Parathyroid adenoma (tissue), 2 donors: Measurements from ENCODE around the gene LPAR5.

Experiments
- H2AFZ ChIP-seq: fragments of 300-600 bp; sonication (generic); one replicate; pipeline ENCODE4 v1.7.0; 2017; ENCODE audit warnings: antibody characterized with exemption, mild to moderate bottlenecking
- H3K27ac ChIP-seq: fragments of 300-600 bp; sonication (generic); one replicate; pipeline ENCODE4 v1.7.0; 2017
- H3K27me3 ChIP-seq: fragments of 300-600 bp; sonication (generic); one replicate; pipeline ENCODE4 v1.7.0; 2017; ENCODE audit warnings: low read length; ENCODE audit not compliant: control insufficient read depth, insufficient read depth
- H3K36me3 ChIP-seq: fragments of 300-600 bp; sonication (generic); one replicate; pipeline ENCODE4 v1.7.0; 2017; ENCODE audit warnings: low read length; ENCODE audit not compliant: control insufficient read depth, insufficient read depth
- H3K4me1 ChIP-seq: fragments of 300-600 bp; sonication (generic); one replicate; pipeline ENCODE4 v1.7.0; 2017; ENCODE audit warnings: control low read depth
- H3K4me2 ChIP-seq: fragments of 300-600 bp; sonication (generic); one replicate; pipeline ENCODE4 v1.7.0; 2017; ENCODE audit warnings: low read length
- H3K4me3 ChIP-seq: fragments of 300-600 bp; sonication (generic); one replicate; pipeline ENCODE4 v1.7.0; 2017; ENCODE audit warnings: low read depth, low read length
- H3K79me2 ChIP-seq: fragments of 300-600 bp; sonication (generic); one replicate; pipeline ENCODE4 v1.7.0; 2017; ENCODE audit warnings: control low read depth
- H3K9ac ChIP-seq: fragments of 300-600 bp; sonication (generic); one replicate; pipeline ENCODE4 v1.7.0; 2017; ENCODE audit warnings: mild to moderate bottlenecking
- H3K9me3 ChIP-seq: fragments of 300-600 bp; sonication (generic); one replicate; pipeline ENCODE4 v1.7.0; 2017; ENCODE audit warnings: low read length; ENCODE audit not compliant: control insufficient read depth
- TF ChIP-seq, protein P1 (sequence below): fragments of 300-600 bp; sonication (generic); IDR thresholded peaks from one replicate; pipeline ENCODE4 v1.7.0; 2017; ENCODE audit warnings: antibody characterized with exemption, mild to moderate bottlenecking
- donor health status: primary hyperparathyroidism.

LPAR5 gene

DNA sequence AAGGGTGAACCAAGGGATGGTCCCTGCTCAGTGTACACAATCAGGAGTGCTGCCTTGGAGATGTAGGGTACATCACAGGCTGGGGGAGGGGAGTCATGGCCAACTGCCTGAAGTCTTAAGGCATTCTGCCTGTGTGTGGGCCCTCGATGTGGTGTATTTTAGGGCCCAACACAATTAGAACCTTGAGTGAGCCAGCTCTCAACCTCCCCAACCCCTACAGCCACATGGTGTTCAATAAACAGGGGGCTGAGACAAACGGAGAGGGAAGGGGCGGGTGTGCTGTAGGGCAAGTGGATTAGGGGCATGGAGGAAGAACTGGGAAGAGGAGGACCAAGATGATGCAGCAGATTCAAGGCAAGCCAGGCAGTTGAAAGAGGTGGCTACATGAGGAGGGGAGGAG is 20.0 kb downstream of the LPAR5 start:
- no peak overlapping the region for H3K9ac ChIP-seq
- no peaks in the 10 kb centered on the region for H3K36me3 ChIP-seq
- peaks cover 37% of the 10 kb centered on the region for H3K4me1 ChIP-seq
- H3K27ac ChIP-seq: no peak overlapping the region
- no peaks in the 10 kb centered on the region for H3K27me3 ChIP-seq
- H3K9me3 ChIP-seq: no peaks in the 10 kb centered on the region
- no peak overlapping the region for H3K4me2 ChIP-seq
- H3K4me3 ChIP-seq: no peak overlapping the region
- no peaks in the 10 kb centered on the region for H3K79me2 ChIP-seq
- peak overlapping the region; percentile 39 for H2AFZ ChIP-seq
- TF ChIP-seq, protein P1, sequence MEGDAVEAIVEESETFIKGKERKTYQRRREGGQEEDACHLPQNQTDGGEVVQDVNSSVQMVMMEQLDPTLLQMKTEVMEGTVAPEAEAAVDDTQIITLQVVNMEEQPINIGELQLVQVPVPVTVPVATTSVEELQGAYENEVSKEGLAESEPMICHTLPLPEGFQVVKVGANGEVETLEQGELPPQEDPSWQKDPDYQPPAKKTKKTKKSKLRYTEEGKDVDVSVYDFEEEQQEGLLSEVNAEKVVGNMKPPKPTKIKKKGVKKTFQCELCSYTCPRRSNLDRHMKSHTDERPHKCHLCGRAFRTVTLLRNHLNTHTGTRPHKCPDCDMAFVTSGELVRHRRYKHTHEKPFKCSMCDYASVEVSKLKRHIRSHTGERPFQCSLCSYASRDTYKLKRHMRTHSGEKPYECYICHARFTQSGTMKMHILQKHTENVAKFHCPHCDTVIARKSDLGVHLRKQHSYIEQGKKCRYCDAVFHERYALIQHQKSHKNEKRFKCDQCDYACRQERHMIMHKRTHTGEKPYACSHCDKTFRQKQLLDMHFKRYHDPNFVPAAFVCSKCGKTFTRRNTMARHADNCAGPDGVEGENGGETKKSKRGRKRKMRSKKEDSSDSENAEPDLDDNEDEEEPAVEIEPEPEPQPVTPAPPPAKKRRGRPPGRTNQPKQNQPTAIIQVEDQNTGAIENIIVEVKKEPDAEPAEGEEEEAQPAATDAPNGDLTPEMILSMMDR: no peak

DNA sequence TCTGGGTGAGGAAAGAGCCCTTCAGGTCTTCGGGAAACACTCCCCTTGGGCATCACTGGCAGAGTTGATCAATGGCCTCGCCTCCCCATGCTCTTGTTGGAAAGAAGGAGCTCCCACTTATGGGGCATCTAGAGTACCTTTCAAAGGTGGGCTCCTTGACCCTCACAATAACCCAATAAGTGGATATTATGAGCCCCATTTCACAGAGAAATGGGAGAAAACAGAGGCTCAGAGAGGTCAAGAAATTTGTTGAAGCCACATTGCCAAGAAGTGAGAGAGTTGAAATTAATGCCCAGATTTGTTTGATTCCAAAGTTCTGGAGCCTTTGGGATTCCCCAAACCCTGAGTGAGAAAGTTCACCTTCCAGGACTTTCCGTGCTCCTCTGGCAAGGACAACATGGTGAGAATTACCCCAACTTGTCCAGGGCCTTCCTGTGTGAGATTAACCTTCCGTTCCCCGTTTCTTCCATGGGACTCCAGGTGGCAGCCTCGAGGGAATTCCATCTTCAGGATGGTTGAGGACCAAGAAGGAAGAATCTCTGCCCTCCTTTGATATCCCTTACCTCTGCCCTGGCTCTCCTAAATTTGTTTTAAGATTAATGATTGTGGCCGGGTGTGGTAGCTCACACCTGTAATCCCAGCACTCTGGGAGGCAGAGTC is 21.1 kb downstream of the LPAR5 start:
- Histone ChIP-seq H3K4me3 (peak overlapping the region; percentile 18), H3K9ac (no peak overlapping the region), H3K4me1 (peaks cover 39% of the 10 kb centered on the region), H2AFZ (peak overlapping the region; percentile 82), H3K9me3 (no peaks in the 10 kb centered on the region), H3K36me3 (no peaks in the 10 kb centered on the region), H3K79me2 (no peaks in the 10 kb centered on the region), H3K27ac (peak overlapping the region; percentile 99), H3K4me2 (peak overlapping the region; percentile 48), H3K27me3 (no peaks in the 10 kb centered on the region)
- TF ChIP-seq, protein P1: no peak

DNA sequence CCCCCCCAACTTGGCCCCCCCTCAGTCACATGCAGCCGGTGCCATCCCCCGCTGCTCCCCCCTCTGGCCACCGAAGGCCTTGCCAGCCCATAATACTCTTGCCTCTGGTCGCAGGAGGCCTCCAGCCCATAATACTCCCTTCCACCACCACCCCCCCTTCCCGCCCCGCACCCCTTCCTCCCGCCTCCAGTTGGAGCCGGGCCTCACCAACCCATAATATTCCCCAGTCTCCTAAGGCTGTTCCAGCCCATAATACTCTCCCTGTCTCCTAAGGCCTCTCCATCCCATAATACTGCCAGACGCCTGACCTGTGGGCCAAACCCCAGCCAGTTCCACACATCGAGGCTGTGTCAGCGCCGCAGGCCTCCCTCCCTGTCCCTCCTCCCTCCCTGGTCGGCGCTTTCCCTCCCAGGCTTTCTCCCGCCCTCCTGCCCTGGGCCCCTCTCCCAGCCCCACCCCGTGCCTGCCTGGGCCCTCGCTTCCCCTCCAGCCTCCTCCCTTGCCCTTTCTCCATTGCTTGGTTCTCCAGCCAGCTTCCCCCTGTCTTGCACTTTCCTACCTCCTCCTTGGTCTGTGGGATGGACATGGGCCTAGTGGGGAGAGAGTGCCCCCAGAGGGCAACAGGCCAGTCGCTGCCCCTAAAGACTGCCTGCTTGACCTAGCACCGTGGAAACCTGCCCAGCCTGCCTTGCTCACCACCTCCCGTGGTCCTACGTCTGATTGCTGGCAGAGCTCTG is 21.8 kb downstream of the LPAR5 start:
- TF ChIP-seq, protein P1: peak; percentile 42
- Histone ChIP-seq H3K36me3 (no peaks in the 10 kb centered on the region), H3K9me3 (no peaks in the 10 kb centered on the region), H3K9ac (no peak overlapping the region), H3K27me3 (no peaks in the 10 kb centered on the region), H3K27ac (peak overlapping the region; percentile 99), H2AFZ (peak overlapping the region; percentile 82), H3K4me1 (peaks cover 39% of the 10 kb centered on the region), H3K79me2 (no peaks in the 10 kb centered on the region), H3K4me2 (peak overlapping the region; percentile 48), H3K4me3 (peak overlapping the region; percentile 18)

DNA sequence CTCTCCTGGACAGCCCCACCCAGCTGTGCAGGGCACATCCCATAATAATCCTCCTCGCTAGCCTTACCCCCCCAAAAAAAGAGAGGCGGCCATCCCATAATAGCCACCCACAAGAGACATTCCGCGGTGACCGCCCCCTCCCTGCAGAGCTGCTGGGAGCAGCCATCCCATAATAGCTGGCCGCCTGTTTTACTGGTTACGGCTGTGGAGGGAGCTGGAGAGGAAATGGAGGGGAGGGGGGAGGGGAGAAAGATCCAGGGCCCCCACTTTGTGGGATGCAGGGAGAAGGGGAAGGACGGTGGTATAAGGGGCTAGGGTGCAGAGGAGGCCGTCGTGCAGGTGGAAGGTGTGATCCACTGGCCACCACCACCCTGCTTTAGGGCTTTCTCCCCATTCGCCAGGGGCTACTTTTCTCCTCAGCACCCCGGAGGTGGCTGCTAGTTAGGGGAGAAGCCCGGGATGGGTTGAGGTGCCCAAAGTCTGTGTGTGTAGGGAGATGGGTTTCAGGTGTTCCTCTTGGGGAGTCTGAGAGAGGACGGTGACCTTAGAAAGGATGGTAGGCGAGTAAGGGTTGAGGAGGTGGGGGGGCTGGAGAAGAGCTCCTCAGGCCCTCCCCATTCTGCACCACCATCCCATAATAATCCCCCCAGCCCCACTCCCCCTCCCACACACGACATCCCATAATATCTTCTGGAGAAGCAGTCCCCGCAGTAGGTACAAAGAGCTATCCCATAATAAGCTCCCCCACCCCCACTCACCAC is 22.6 kb downstream of the LPAR5 start:
- Histone ChIP-seq H3K27ac (peak overlapping the region; percentile 99), H3K9ac (no peak overlapping the region)
- TF ChIP-seq, protein P1: peak; percentile 6

More for the DNA sequence above, 22.6 kb downstream of the LPAR5 start:
- Histone ChIP-seq H3K36me3 (no peaks in the 10 kb centered on the region), H3K79me2 (no peaks in the 10 kb centered on the region), H2AFZ (peak overlapping the region; percentile 94), H3K27me3 (no peaks in the 10 kb centered on the region), H3K9me3 (no peaks in the 10 kb centered on the region), H3K4me1 (peaks cover 40% of the 10 kb centered on the region), H3K4me3 (peak overlapping the region; percentile 24), H3K4me2 (peak overlapping the region; percentile 71)
